Astrocyte (in vitro differentiated cells and primary cell): ENCODE results near the gene SALL2. TPM values are rescaled to one million over a fixed set of nuclear protein-coding genes. Genes with fewer than 3 reads are reported as not detected.

ENCODE experiments used
- DNase-seq: peaks from one replicate; pipeline ENCODE4 v3.0.0-alpha.2; 2010; ENCODE audit warnings: low read depth
- FAIRE-seq: peaks from 2 replicates; lab custom pipeline; 2011; peaks lifted over from hg19 to GRCh38; lab: Jason Lieb, UNC
- H2AFZ ChIP-seq: 2 replicates; pipeline ENCODE4 v1.6.0; 2012; ENCODE audit warnings: low read depth, low read length, inconsistent platforms
- H3K27ac ChIP-seq: 2 replicates; pipeline ENCODE4 v1.5.1; 2011; ENCODE audit warnings: low read depth, low read length, inconsistent platforms
- H3K27me3 ChIP-seq: 2 replicates; pipeline ENCODE4 v1.6.0; 2011; ENCODE audit warnings: low read length, inconsistent platforms; ENCODE audit not compliant: insufficient read depth
- H3K36me3 ChIP-seq: 2 replicates; pipeline ENCODE4 v1.5.1; 2011; ENCODE audit warnings: low read length, inconsistent platforms; ENCODE audit not compliant: insufficient read depth
- H3K4me1 ChIP-seq: 2 replicates; pipeline ENCODE4 v1.5.1; 2011; ENCODE audit warnings: low read length, inconsistent platforms; ENCODE audit not compliant: insufficient read depth
- H3K4me2 ChIP-seq: 2 replicates; pipeline ENCODE4 v1.6.0; 2012; ENCODE audit warnings: low read length, inconsistent platforms
- H3K4me3 ChIP-seq: 2 replicates; pipeline ENCODE4 v1.5.1; 2011; ENCODE audit warnings: low read depth, mild to moderate bottlenecking, low read length, inconsistent platforms; ENCODE audit not compliant: insufficient read depth
- H3K79me2 ChIP-seq: 2 replicates; pipeline ENCODE4 v1.6.0; 2012; ENCODE audit warnings: mild to moderate bottlenecking, low read length, inconsistent platforms; ENCODE audit not compliant: insufficient read depth
- H3K9ac ChIP-seq: 2 replicates; pipeline ENCODE4 v1.6.0; 2012; ENCODE audit warnings: mild to moderate bottlenecking, low read length, inconsistent platforms
- H3K9me3 ChIP-seq: 2 replicates; pipeline ENCODE4 v1.5.1; 2012; ENCODE audit warnings: low read depth, mild to moderate bottlenecking, low read length, inconsistent platforms; ENCODE audit not compliant: insufficient read depth
- H4K20me1 ChIP-seq: 2 replicates; pipeline ENCODE4 v1.6.0; 2012; ENCODE audit warnings: low read length, inconsistent platforms; ENCODE audit not compliant: insufficient read depth
- H3K27ac Mint-ChIP-seq: one replicate; pipeline ENCODE4 v1.8.0; 2021; ENCODE audit warnings: mild to moderate bottlenecking, mixed read lengths; ENCODE audit not compliant: unreplicated experiment
- H3K27me3 Mint-ChIP-seq: one replicate; pipeline ENCODE4 v1.8.0; 2021; ENCODE audit warnings: low read depth, mixed read lengths; ENCODE audit not compliant: unreplicated experiment
- H3K36me3 Mint-ChIP-seq: one replicate; pipeline ENCODE4 v1.8.0; 2021; ENCODE audit warnings: low read depth, mixed read lengths; ENCODE audit not compliant: unreplicated experiment
- H3K4me1 Mint-ChIP-seq: one replicate; pipeline ENCODE4 v1.8.0; 2021; ENCODE audit warnings: low read depth, mixed read lengths; ENCODE audit not compliant: unreplicated experiment
- H3K4me3 Mint-ChIP-seq: one replicate; pipeline ENCODE4 v1.8.0; 2021; ENCODE audit warnings: mild to moderate bottlenecking, moderate library complexity, mixed read lengths; ENCODE audit not compliant: unreplicated experiment
- H3K9me3 Mint-ChIP-seq: one replicate; pipeline ENCODE4 v1.8.0; 2021; ENCODE audit warnings: mild to moderate bottlenecking, mixed read lengths; ENCODE audit not compliant: unreplicated experiment
- CTCF ChIP-seq: IDR thresholded peaks from 2 replicates; pipeline ENCODE4 v1.5.1; 2011; ENCODE audit warnings: low read depth, mild to moderate bottlenecking, inconsistent platforms, low read length, moderate library complexity; ENCODE audit not compliant: insufficient read depth
- EZH2 ChIP-seq: IDR thresholded peaks from 2 replicates; pipeline ENCODE4 v1.6.1; 2012; ENCODE audit warnings: mild to moderate bottlenecking, low read length, inconsistent platforms; ENCODE audit not compliant: insufficient read depth
- total RNA-seq: library from RNA; stranded (reverse); gene quantifications from 2 replicates; pipeline ENCODE4 v1.2.1, GENCODE V29; 2021

Gene SALL2
- total RNA-seq, 1 donor from 2014 or later = 34.5 TPM

- TF ChIP-seq CTCF = no peak
- no peak for TF ChIP-seq EZH2
- no peaks in the 10 kb centered on the region for H4K20me1 ChIP-seq
- no peaks in the 10 kb centered on the region for H3K4me1 ChIP-seq
- Mint-ChIP-seq H3K27ac (peak overlapping the region; percentile 44), H3K9me3 (peaks cover 2% of the 10 kb centered on the region), H3K27me3 (peaks cover 12% of the 10 kb centered on the region), H3K36me3 (no peaks in the 10 kb centered on the region), H3K4me1 (peaks cover 19% of the 10 kb centered on the region), H3K4me3 (no peak overlapping the region)
- FAIRE-seq (no peak), DNase-seq (no peak)
- no peak overlapping the region for H2AFZ ChIP-seq
- no peak overlapping the region for H3K4me2 ChIP-seq
- no peak overlapping the region for H3K9ac ChIP-seq
- no peaks in the 10 kb centered on the region for H3K36me3 ChIP-seq
- no peak overlapping the region for H3K4me3 ChIP-seq
- no peaks in the 10 kb centered on the region for H3K79me2 ChIP-seq
- no peaks in the 10 kb centered on the region for H3K9me3 ChIP-seq
- peaks cover 45% of the 10 kb centered on the region for H3K27me3 ChIP-seq
- H3K27ac ChIP-seq = no peak overlapping the region
Measured at GRCh38 chr14:21539189-21539940, 13.2 kb upstream of the SALL2 start.

GRCh38 chr14:21537090-21537424 is 10.9 kb upstream of the SALL2 start:
- Histone ChIP-seq H3K4me1 (no peaks in the 10 kb centered on the region), H3K27ac (no peak overlapping the region), H3K36me3 (no peaks in the 10 kb centered on the region), H3K79me2 (no peaks in the 10 kb centered on the region), H3K9me3 (no peaks in the 10 kb centered on the region), H3K9ac (no peak overlapping the region), H3K4me2 (peak overlapping the region; percentile 75), H2AFZ (peak overlapping the region; percentile 53), H3K4me3 (peak overlapping the region; percentile 35), H4K20me1 (no peaks in the 10 kb centered on the region), H3K27me3 (peaks cover 46% of the 10 kb centered on the region)
- peaks cover 14% of the 10 kb centered on the region for H3K4me1 Mint-ChIP-seq
- H3K9me3 Mint-ChIP-seq = peaks cover 2% of the 10 kb centered on the region
- H3K4me3 Mint-ChIP-seq = peak overlapping the region; percentile 78
- FAIRE-seq (no peak), DNase-seq (no peak)
- H3K27ac Mint-ChIP-seq = peak overlapping the region; percentile 4
- peaks cover 14% of the 10 kb centered on the region for H3K27me3 Mint-ChIP-seq
- H3K36me3 Mint-ChIP-seq = no peaks in the 10 kb centered on the region
- TF ChIP-seq CTCF (no peak), EZH2 (no peak)

- no peak for DNase-seq
- peak overlapping the region; percentile 78 for H3K4me3 Mint-ChIP-seq
- H3K9me3 Mint-ChIP-seq = peaks cover 2% of the 10 kb centered on the region
- Histone ChIP-seq H4K20me1 (no peaks in the 10 kb centered on the region), H3K4me1 (no peaks in the 10 kb centered on the region), H3K36me3 (no peaks in the 10 kb centered on the region), H3K27me3 (peaks cover 46% of the 10 kb centered on the region), H3K9ac (no peak overlapping the region), H3K4me2 (peak overlapping the region; percentile 75), H2AFZ (peak overlapping the region; percentile 53), H3K79me2 (no peaks in the 10 kb centered on the region), H3K4me3 (peak overlapping the region; percentile 35), H3K9me3 (no peaks in the 10 kb centered on the region), H3K27ac (no peak overlapping the region)
- peaks cover 14% of the 10 kb centered on the region for H3K4me1 Mint-ChIP-seq
- peaks cover 14% of the 10 kb centered on the region for H3K27me3 Mint-ChIP-seq
- TF ChIP-seq EZH2 (peak; percentile 82), CTCF (no peak)
- H3K36me3 Mint-ChIP-seq = no peaks in the 10 kb centered on the region
- H3K27ac Mint-ChIP-seq = peak overlapping the region; percentile 69
- no peak for FAIRE-seq
Measured at GRCh38 chr14:21536418-21537089, 10.4 kb upstream of the SALL2 start.
